Measurements from ENCODE around the gene PDCD6IP. TPM values are rescaled to one million over a fixed set of nuclear protein-coding genes. Genes with fewer than 3 reads are reported as not detected.
"Not testable (repeated sequence)": the region's sequence is repeated elsewhere in the genome, so short reads cannot be mapped to it uniquely, and the experiment has no call there.

The PDCD6IP gene
- total and polyA plus RNA-seq, 5 donors from 2014 or later = 73.0 to 178 (median 79.7) TPM

DNA sequence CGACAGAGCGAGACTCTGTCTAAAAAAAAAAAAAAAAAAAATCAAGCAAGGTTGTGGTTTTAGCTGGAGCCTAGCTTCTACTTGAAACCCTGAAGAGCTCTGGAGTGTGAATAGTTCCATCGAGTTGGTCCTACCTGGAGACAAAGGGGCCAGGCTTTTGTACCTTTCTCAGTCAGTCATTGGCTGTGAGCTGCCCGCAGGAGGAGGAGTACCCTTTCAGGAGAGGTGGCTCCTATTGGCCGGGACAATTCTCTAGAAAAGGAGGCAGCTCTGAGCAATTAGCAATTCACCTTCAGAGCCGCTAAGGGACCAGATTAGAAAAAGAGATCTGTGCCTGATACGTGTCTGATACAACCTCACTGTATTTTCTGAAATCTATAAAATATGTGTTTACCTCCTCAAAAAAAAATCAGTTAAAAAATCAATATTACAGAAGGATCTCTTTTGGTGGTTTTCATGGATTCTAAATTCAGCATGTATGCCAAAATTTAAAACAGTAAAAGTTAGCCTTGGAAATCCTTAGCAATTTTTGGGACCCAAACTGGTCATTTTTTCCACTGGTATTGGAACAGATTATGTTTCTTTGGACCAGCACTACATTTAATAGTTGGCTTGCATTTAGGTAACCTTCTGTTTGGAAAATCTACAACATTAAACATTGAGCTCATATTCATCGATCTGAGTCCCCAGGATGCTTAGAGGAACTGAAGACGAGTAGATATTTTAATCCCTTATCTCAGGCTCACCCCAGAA lies 29.7 kb upstream of the PDCD6IP start:
- no peaks in the 10 kb centered on the region for H3K36me3 ChIP-seq (ENCODE audit: control insufficient read depth, insufficient read depth, low read length)
- H3K9me3 ChIP-seq (ENCODE audit: control insufficient read depth in 2 of 2, low read length in 2 of 2) = no peaks in the 10 kb centered on the region
- no peak overlapping the region for H3K4me3 ChIP-seq (ENCODE audit: low read depth, low read length)
- no peaks in the 10 kb centered on the region for H3K9me3 Mint-ChIP-seq
- H3K27ac ChIP-seq (ENCODE audit: insufficient read depth, low read length, poor library complexity, severe bottlenecking) = no peak overlapping the region
- H3K27me3 ChIP-seq (ENCODE audit: control insufficient read depth, insufficient read depth, low read length) = peaks cover 2% of the 10 kb centered on the region
- H3K27me3 Mint-ChIP-seq = peaks cover 17% of the 10 kb centered on the region
- H3K4me3 Mint-ChIP-seq = no peak overlapping the region
- no peak overlapping the region for H3K27ac Mint-ChIP-seq
- no peaks in the 10 kb centered on the region for H3K4me1 ChIP-seq (ENCODE audit: control insufficient read depth, insufficient read depth, low read length, poor library complexity, severe bottlenecking)
- H3K4me1 Mint-ChIP-seq = no peaks in the 10 kb centered on the region
- ATAC-seq (ENCODE audit: low read depth in 2 of 2) (no peak), DNase-seq (no peak)
- H3K36me3 Mint-ChIP-seq = no peaks in the 10 kb centered on the region

DNA sequence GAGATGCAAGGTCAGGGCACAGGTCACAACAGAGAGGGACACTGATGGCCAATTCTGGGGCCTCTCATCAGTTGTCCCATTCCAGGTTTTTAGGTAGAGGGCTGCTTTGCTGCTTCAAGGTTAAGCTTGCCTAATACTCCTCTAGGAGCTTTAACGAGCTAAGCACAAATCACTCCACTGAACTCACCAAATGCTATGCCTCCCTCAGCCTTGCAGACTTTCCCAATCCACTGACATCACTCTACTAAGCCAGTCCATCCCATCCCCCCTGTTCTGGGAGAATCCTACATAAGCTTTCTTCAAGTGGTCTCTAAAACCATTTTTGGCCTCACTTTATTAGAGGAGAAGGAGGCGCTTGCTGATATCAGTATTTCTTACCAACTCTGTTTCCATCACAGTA lies 24.8 kb upstream of the PDCD6IP start:
- Histone ChIP-seq H3K4me1 (ENCODE audit: control insufficient read depth, insufficient read depth, low read length, poor library complexity, severe bottlenecking) (no peaks in the 10 kb centered on the region), H3K9me3 (ENCODE audit: control insufficient read depth in 2 of 2, low read length in 2 of 2) (no peaks in the 10 kb centered on the region), H3K27me3 (ENCODE audit: control insufficient read depth, insufficient read depth, low read length) (no peaks in the 10 kb centered on the region), H3K36me3 (ENCODE audit: control insufficient read depth, insufficient read depth, low read length) (no peaks in the 10 kb centered on the region), H3K4me3 (ENCODE audit: low read depth, low read length) (no peak overlapping the region), H3K27ac (ENCODE audit: insufficient read depth, low read length, poor library complexity, severe bottlenecking) (no peak overlapping the region)
- Mint-ChIP-seq H3K27ac (no peak overlapping the region), H3K4me3 (no peak overlapping the region), H3K36me3 (no peaks in the 10 kb centered on the region), H3K4me1 (no peaks in the 10 kb centered on the region), H3K27me3 (peaks cover 8% of the 10 kb centered on the region), H3K9me3 (no peaks in the 10 kb centered on the region)
- ATAC-seq (ENCODE audit: low read depth in 2 of 2) (no peak), DNase-seq (no peak)

DNA sequence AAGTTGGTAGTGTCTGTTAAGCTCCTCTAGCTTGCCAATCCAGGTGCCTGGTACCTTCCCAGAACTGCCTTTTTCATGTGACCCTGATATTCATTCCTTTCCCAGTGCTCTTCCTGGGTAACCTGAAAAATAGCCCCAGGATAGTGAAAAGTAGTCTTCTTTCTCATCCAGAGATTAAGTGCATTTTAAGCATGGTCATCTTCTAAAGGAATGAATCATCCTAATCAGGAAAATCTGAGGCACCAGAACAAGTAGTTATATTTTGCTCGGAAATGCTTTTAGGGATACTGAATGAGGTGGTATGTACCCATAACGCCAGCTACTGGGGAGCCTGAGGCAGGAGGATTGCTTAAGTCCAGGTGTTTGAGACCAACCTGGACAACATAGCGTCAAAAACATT lies 23.1 kb upstream of the PDCD6IP start:
- Histone ChIP-seq H3K4me1 (ENCODE audit: control insufficient read depth, insufficient read depth, low read length, poor library complexity, severe bottlenecking) (no peaks in the 10 kb centered on the region), H3K4me3 (ENCODE audit: low read depth, low read length) (no peak overlapping the region), H3K9me3 (ENCODE audit: control insufficient read depth in 2 of 2, low read length in 2 of 2) (no peaks in the 10 kb centered on the region), H3K27ac (ENCODE audit: insufficient read depth, low read length, poor library complexity, severe bottlenecking) (no peak overlapping the region), H3K27me3 (ENCODE audit: control insufficient read depth, insufficient read depth, low read length) (peaks cover 5% of the 10 kb centered on the region), H3K36me3 (ENCODE audit: control insufficient read depth, insufficient read depth, low read length) (no peaks in the 10 kb centered on the region)
- no peaks in the 10 kb centered on the region for H3K9me3 Mint-ChIP-seq
- peaks cover 17% of the 10 kb centered on the region for H3K27me3 Mint-ChIP-seq
- no peak overlapping the region for H3K4me3 Mint-ChIP-seq
- DNase-seq (no peak), ATAC-seq (ENCODE audit: low read depth in 2 of 2) (no peak)
- H3K4me1 Mint-ChIP-seq = no peaks in the 10 kb centered on the region
- H3K36me3 Mint-ChIP-seq = no peaks in the 10 kb centered on the region
- no peak overlapping the region for H3K27ac Mint-ChIP-seq

DNA sequence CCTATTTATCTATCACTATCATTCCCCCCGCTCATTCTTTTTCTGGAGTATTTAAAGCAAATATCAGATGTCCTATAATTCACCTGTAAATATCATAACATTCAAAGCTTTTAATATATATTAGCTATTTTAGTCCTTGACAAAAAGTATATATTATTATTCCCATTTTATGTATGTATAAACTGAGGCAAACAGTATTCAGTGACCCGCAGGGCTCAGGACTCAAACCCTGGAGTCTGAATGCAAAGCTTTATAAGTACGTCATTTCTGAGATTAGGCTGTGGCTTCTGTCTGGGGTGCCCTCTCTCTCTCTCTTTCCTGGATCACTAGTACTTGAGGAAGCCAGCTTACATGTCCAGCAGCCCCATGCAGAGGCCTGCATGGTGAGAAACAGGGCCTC lies 20.4 kb upstream of the PDCD6IP start:
- no peak overlapping the region for H3K27ac Mint-ChIP-seq
- ATAC-seq (ENCODE audit: low read depth in 2 of 2) = no peak
- no peak overlapping the region for H3K27ac ChIP-seq (ENCODE audit: insufficient read depth, low read length, poor library complexity, severe bottlenecking)
- peaks cover 26% of the 10 kb centered on the region for H3K27me3 Mint-ChIP-seq
- no peaks in the 10 kb centered on the region for H3K4me1 ChIP-seq (ENCODE audit: control insufficient read depth, insufficient read depth, low read length, poor library complexity, severe bottlenecking)
- H3K36me3 ChIP-seq (ENCODE audit: control insufficient read depth, insufficient read depth, low read length) = no peaks in the 10 kb centered on the region
- H3K27me3 ChIP-seq (ENCODE audit: control insufficient read depth, insufficient read depth, low read length) = peaks cover 5% of the 10 kb centered on the region
- H3K9me3 Mint-ChIP-seq = no peaks in the 10 kb centered on the region
- no peaks in the 10 kb centered on the region for H3K9me3 ChIP-seq (ENCODE audit: control insufficient read depth in 2 of 2, low read length in 2 of 2)
- no peak overlapping the region for H3K4me3 Mint-ChIP-seq
- no peak for DNase-seq
- H3K4me1 Mint-ChIP-seq = no peaks in the 10 kb centered on the region
- no peak overlapping the region for H3K4me3 ChIP-seq (ENCODE audit: low read depth, low read length)
- no peaks in the 10 kb centered on the region for H3K36me3 Mint-ChIP-seq

DNA sequence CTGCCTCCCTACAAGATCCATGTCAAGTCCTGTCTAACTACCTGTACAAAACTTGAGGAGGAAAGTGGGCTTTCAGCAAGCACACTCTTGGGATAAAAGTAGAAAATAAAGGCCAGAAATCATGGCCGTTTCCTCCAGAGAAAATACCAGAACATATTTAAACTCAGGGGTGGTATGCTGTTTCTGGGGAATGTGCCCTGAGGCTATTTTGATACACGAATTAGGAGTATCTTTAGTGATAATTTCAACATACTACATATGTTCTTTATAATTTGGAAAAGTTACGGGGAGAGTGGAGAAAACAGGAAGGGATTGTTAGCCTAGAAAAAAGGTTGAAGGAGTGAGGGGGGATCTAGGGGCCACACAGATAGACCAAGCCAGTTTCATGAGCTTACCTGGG lies 18.7 kb upstream of the PDCD6IP start:
- Mint-ChIP-seq H3K27ac (no peak overlapping the region), H3K4me1 (no peaks in the 10 kb centered on the region), H3K9me3 (no peaks in the 10 kb centered on the region), H3K36me3 (no peaks in the 10 kb centered on the region), H3K27me3 (peaks cover 29% of the 10 kb centered on the region), H3K4me3 (no peak overlapping the region)
- Histone ChIP-seq H3K4me1 (ENCODE audit: control insufficient read depth, insufficient read depth, low read length, poor library complexity, severe bottlenecking) (no peaks in the 10 kb centered on the region), H3K36me3 (ENCODE audit: control insufficient read depth, insufficient read depth, low read length) (no peaks in the 10 kb centered on the region), H3K27me3 (ENCODE audit: control insufficient read depth, insufficient read depth, low read length) (peaks cover 7% of the 10 kb centered on the region), H3K4me3 (ENCODE audit: low read depth, low read length) (no peak overlapping the region), H3K27ac (ENCODE audit: insufficient read depth, low read length, poor library complexity, severe bottlenecking) (no peak overlapping the region), H3K9me3 (ENCODE audit: control insufficient read depth in 2 of 2, low read length in 2 of 2) (no peaks in the 10 kb centered on the region)
- no peak for ATAC-seq (ENCODE audit: low read depth in 2 of 2)
- DNase-seq = no peak

DNA sequence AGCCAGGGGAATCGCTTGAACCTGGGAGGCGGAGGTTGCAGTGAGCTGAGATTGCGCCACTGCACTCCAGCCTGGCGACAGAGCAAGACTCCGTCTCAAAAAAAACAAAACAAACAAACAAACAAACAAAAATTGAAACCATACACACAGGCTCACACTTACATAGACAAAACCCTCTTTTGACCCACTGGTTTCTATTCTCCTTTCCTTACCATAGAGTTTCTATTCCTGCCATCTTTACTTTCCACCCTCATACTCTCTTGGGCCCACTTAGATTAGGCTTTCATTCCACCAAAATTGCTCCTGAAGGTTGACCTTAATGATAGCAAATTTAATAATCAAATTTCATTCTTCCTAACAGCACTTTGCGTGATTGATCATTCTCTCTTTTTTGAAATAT lies 17.0 kb upstream of the PDCD6IP start:
- not testable (repeated sequence) for H3K27me3 ChIP-seq (ENCODE audit: control insufficient read depth, insufficient read depth, low read length); H3K4me3 ChIP-seq (ENCODE audit: low read depth, low read length); H3K27ac Mint-ChIP-seq; H3K27ac ChIP-seq (ENCODE audit: insufficient read depth, low read length, poor library complexity, severe bottlenecking); DNase-seq; H3K4me1 ChIP-seq (ENCODE audit: control insufficient read depth, insufficient read depth, low read length, poor library complexity, severe bottlenecking); H3K36me3 Mint-ChIP-seq; H3K9me3 Mint-ChIP-seq; H3K4me1 Mint-ChIP-seq; ATAC-seq (ENCODE audit: low read depth in 2 of 2); H3K36me3 ChIP-seq (ENCODE audit: control insufficient read depth, insufficient read depth, low read length); H3K4me3 Mint-ChIP-seq; H3K9me3 ChIP-seq (ENCODE audit: control insufficient read depth in 2 of 2, low read length in 2 of 2)
- H3K27me3 Mint-ChIP-seq = peaks cover 29% of the 10 kb centered on the region

DNA sequence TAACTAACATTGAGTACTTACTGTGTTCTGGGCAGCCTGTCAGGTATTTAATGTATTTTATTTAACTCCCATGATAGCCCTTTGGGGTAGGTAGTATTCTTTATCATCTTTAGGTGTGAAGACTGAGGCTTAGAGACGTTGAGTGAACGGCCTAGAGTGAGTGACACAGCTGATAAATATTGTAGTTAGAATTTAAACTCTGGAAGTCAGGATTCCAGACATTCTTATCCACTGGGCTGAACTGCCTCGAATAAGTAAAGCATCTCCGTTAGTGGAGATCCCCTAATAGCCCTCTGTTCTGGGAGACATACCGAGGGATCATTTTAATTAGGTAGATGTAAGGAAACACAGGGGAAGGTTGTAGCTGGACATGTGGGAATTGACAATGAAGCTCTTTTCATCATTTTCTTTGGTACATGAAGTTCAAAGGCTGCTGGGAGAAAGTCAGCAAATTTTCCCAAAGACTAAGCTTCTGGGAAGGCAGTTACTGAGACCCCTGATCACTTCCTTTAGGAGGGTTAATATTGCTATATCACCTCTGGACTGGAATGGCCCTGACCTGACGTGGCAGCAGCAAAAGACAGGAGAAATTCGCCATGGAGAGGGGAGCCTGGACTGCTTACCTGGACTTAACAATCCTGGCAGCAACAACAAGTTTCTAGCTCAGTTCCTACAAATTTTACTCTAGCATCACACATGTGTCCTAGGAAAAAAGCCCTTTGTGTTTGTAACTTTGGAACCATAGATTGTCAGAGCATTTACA lies 11.7 kb upstream of the PDCD6IP start:
- ATAC-seq (ENCODE audit: low read depth in 2 of 2) (no peak), DNase-seq (no peak)
- H3K36me3 Mint-ChIP-seq = no peaks in the 10 kb centered on the region
- H3K9me3 Mint-ChIP-seq = no peaks in the 10 kb centered on the region
- H3K27ac ChIP-seq (ENCODE audit: insufficient read depth, low read length, poor library complexity, severe bottlenecking) = no peak overlapping the region
- peaks cover 0 to 9% (median 4%) of the 10 kb centered on the region in 4 donors for H3K4me1 Mint-ChIP-seq
- peaks cover 9% of the 10 kb centered on the region for H3K27me3 ChIP-seq (ENCODE audit: control insufficient read depth, insufficient read depth, low read length)
- H3K9me3 ChIP-seq (ENCODE audit: control insufficient read depth in 2 of 2, low read length in 2 of 2) = no peaks in the 10 kb centered on the region
- peaks cover 3% of the 10 kb centered on the region for H3K4me1 ChIP-seq (ENCODE audit: control insufficient read depth, insufficient read depth, low read length, poor library complexity, severe bottlenecking)
- H3K4me3 Mint-ChIP-seq = no peak overlapping the region
- no peaks in the 10 kb centered on the region for H3K36me3 ChIP-seq (ENCODE audit: control insufficient read depth, insufficient read depth, low read length)
- H3K27me3 Mint-ChIP-seq = peaks cover 39% of the 10 kb centered on the region
- H3K27ac Mint-ChIP-seq = no peak overlapping the region
- no peak overlapping the region for H3K4me3 ChIP-seq (ENCODE audit: low read depth, low read length)
